Retinal pigment epithelial cell (primary cell): ENCODE measurements around the gene NTRK1.

Experiments used
- DNase-seq: peaks from one replicate; pipeline ENCODE4 v3.0.0-alpha.2; 2010; ENCODE audit warnings: low read depth
- H3K4me3 ChIP-seq: 2 replicates; pipeline ENCODE4 v1.5.1; 2011; ENCODE audit warnings: mild to moderate bottlenecking, low read length, control low read depth, moderate library complexity
- TF ChIP-seq, protein P1 (sequence below): conservative IDR thresholded peaks from 2 replicates; pipeline ENCODE4 v1.5.1; 2011; ENCODE audit warnings: low read depth, low read length, control low read depth, inconsistent platforms

NTRK1 gene

DNA sequence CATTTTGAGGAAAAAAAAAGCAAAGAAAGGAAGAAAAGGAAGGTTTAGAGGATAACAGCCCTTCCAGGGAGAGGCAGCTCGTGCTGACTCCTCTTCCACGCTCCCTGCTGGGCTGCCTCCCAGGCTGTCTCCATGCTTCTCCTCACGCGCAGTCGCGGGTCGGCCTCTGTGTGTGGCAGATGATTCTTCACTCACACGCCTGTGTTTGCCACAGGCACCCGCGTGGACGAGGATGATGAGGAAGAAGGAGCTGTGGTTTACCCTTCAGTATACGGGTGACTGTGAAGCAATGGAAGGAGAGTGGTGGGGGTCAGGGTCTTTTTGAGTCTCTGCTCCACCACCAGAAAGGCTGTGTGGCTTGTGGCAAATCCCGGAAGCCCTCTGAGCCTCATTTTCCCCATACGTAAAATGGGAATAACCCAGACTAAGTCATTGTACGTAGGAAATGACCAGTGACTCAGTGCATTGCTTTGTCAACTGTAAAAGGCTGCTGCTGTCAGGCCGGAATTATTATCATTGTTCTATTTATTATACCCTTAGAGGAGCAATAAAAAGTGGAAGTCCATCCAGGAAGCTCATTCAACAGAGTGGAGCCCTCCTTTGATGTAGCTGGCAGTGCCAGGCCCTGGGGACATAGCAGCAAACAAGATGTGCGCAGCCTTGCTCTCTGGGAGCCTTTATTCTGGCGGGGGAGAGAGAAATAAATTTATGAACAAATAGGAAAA is 32.1 kb upstream of the NTRK1 start:
- TF ChIP-seq, protein P1, sequence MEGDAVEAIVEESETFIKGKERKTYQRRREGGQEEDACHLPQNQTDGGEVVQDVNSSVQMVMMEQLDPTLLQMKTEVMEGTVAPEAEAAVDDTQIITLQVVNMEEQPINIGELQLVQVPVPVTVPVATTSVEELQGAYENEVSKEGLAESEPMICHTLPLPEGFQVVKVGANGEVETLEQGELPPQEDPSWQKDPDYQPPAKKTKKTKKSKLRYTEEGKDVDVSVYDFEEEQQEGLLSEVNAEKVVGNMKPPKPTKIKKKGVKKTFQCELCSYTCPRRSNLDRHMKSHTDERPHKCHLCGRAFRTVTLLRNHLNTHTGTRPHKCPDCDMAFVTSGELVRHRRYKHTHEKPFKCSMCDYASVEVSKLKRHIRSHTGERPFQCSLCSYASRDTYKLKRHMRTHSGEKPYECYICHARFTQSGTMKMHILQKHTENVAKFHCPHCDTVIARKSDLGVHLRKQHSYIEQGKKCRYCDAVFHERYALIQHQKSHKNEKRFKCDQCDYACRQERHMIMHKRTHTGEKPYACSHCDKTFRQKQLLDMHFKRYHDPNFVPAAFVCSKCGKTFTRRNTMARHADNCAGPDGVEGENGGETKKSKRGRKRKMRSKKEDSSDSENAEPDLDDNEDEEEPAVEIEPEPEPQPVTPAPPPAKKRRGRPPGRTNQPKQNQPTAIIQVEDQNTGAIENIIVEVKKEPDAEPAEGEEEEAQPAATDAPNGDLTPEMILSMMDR, result no peak

DNA sequence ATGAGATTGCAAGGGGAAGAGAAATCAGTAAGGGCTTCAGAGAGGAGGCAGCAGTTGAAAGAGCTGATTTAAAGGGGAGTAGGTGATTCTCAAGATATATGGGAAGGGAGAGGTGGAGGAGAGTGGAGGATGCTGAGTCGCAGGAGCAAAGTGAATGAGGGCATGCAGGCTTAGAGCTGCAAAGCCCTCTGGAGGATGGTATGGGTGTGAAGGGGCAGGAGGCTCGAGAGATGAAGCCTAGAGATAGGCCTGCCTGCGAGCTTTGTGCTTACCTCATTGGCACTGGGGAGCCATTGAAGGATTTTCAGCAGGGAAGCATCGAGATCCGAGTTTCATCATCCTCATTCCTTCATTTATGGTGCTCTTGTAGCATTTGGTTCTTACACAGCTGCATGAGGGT is 28.2 kb upstream of the NTRK1 start:
- no peak overlapping the region for H3K4me3 ChIP-seq

More for the DNA sequence above, 32.1 kb upstream of the NTRK1 start:
- no peak overlapping the region for H3K4me3 ChIP-seq
- DNase-seq, result no peak

DNA sequence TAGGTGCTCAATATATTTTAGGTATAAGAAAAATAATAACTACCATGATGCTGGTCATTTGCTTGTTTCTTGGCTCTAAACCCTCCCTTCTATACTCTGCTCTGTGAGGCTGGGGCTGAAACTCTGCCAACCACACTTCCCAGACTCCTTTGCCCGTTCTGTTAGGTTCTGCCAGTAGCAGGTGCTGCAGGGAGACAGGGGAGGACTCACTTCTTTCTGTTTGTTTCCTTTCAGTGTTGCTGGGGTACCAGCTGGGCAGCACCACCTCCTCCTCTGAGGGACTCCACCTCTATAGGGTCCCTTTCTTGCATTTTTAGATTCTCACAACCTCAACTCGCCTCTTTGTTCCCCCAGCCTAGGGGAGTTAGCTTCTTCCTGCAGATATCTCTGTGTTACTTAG is 27.1 kb upstream of the NTRK1 start:
- no peak overlapping the region for H3K4me3 ChIP-seq
- TF ChIP-seq, protein P1, result no peak
- DNase-seq, result no peak

More for the DNA sequence above, 28.2 kb upstream of the NTRK1 start:
- no peak for DNase-seq
- TF ChIP-seq, protein P1, result no peak

DNA sequence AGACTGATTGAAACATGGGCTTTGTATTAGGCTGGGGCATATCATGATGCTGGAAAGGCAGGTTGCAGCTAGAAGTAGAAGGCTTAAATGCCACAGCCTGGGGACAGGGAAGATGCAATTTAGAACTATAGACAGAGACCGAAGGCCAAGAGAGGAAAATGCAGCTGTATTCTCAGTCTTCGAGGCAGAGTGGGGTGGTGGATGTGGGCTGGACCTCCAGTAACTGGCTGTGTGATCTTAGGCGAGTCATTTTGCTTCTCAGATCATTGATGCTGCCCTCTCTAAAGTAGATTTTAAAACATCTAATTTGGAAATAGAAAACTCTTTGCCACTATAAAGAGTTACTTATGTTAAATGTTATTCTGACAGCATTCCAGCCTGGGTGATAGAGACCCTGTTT is 26.3 kb upstream of the NTRK1 start:
- no peak for DNase-seq
- H3K4me3 ChIP-seq, result no peak overlapping the region
- TF ChIP-seq, protein P1, result no peak

DNA sequence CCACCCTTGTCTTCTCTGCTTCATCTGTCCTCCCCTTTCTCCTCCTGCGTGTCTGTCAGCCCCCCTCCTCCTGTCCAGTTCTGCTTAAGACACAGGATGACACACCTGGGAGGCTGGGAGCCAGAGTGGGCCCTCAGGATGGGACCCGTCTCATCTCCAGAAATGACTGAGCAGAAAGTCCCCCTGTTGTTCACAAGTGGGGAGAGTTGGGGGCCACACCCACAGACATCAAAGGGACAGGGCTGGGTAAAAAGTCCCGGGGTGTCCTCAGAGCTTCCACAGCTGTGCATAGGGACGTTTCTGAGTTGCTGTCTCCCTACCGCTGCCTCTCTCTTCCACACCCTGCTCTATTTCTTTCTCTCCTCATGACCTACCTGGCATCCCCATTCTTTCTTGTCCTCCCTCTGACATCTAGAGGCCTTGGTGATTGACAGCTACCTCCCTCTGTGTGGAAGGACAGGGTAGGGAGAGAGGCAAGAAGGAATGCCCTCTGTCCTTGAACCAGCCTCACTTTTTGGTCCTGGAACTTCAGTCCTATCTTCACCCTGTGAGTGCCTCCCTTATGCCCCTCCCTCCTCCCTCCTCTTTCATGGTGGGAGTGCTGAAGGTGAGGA is 24.5 kb upstream of the NTRK1 start:
- TF ChIP-seq, protein P1, result no peak
- no peak overlapping the region for H3K4me3 ChIP-seq
- no peak for DNase-seq

DNA sequence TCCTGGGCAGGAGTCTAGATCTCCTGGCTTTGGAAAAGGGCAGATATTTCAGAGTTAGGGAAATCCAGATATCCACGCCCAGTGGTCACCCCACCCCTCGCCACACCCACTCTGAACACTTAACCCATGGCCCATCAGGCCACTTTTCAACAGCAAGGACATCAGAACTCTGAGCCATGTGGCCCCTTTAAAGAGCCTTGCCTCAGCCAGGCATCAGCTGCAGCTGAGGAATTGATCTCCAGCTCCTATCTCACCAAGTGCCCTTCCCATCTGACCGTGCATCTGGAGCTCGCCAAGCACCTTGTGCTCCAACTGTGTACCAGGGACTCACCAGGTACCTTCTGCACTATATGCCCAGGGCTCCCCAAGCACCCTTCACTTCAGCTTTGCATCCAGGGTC is 23.8 kb upstream of the NTRK1 start:
- H3K4me3 ChIP-seq, result no peak overlapping the region
- TF ChIP-seq, protein P1, result no peak
- DNase-seq, result no peak

DNA sequence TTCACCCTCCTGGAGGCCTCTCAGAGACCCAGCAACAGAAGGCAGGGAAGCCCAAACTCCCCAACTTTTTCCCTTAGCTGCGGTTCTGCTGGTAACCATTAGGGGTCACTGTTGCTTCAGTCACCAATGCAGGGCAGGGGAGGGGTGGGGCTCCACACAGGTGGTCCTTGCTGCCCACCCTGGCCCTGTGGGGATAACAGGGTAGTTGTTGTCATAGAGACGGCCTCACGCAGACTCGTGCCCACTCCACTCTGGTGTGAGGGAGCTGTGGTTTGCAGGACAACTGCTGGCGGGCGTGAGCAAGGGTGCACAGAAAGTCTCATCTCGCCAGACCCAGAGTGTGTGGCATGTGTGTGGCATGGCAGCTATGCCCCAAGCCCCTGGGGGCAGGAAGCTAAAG is 21.7 kb upstream of the NTRK1 start:
- TF ChIP-seq, protein P1, result peak; percentile 91
- H3K4me3 ChIP-seq, result no peak overlapping the region
- no peak for DNase-seq
